GM23248 (cell line): ENCODE data around the gene STXBP4. TPM values are rescaled to one million over a fixed set of nuclear protein-coding genes. Genes with fewer than 3 reads are reported as not detected.
A peak's percentile ranks its signal among the peaks of the same experiment; 100 is the strongest.

Experiments
- DNase-seq: peaks from one replicate; pipeline ENCODE4 v3.0.0-alpha.2; 2015
- H2AFZ ChIP-seq: fragments of 200-600 bp; sonication (generic); 2 replicates; pipeline ENCODE4 v1.6.1; 2016; ENCODE audit warnings: antibody characterized with exemption
- H3F3A ChIP-seq: fragments of 200-600 bp; sonication (generic); 2 replicates; pipeline ENCODE4 v1.6.1; 2016; ENCODE audit warnings: mild to moderate bottlenecking, antibody characterized with exemption, mixed run types; ENCODE audit not compliant: insufficient read depth
- H3K27ac ChIP-seq: fragments of 200-600 bp; sonication (generic); 2 replicates; pipeline ENCODE4 v1.5.1; 2016; ENCODE audit warnings: mild to moderate bottlenecking
- H3K27me3 ChIP-seq: fragments of 200-600 bp; sonication (generic); replicated peaks from 2 replicates; pipeline ENCODE4 v1.6.1; 2016; ENCODE audit warnings: mild to moderate bottlenecking; ENCODE audit not compliant: insufficient read depth
- H3K36me3 ChIP-seq: fragments of 200-600 bp; sonication (generic); 2 replicates; pipeline ENCODE4 v1.6.1; 2016; ENCODE audit warnings: low read depth, mild to moderate bottlenecking
- H3K4me1 ChIP-seq: fragments of 200-600 bp; sonication (generic); 2 replicates; pipeline ENCODE4 v1.6.1; 2016; ENCODE audit warnings: mild to moderate bottlenecking; ENCODE audit not compliant: insufficient read depth
- H3K4me2 ChIP-seq: fragments of 200-600 bp; sonication (generic); one replicate; pipeline ENCODE4 v1.6.1; 2016; ENCODE audit warnings: mild to moderate bottlenecking; ENCODE audit not compliant: unreplicated experiment
- H3K4me3 ChIP-seq: fragments of 200-600 bp; sonication (generic); 2 replicates; pipeline ENCODE4 v1.5.1; 2016; ENCODE audit warnings: mild to moderate bottlenecking
- H3K79me2 ChIP-seq: fragments of 200-600 bp; sonication (generic); 2 replicates; pipeline ENCODE4 v1.6.1; 2016; ENCODE audit warnings: mild to moderate bottlenecking; ENCODE audit not compliant: insufficient read depth
- H3K9ac ChIP-seq: fragments of 200-600 bp; sonication (generic); 2 replicates; pipeline ENCODE4 v1.6.1; 2016; ENCODE audit warnings: mild to moderate bottlenecking
- H3K9me2 ChIP-seq: fragments of 200-600 bp; sonication (generic); 2 replicates; pipeline ENCODE4 v1.6.1; 2016; ENCODE audit warnings: mixed run types, mild to moderate bottlenecking, moderate library complexity; ENCODE audit not compliant: insufficient read depth
- H3K9me3 ChIP-seq: fragments of 200-600 bp; sonication (generic); one replicate; pipeline ENCODE4 v1.6.1; 2017; ENCODE audit warnings: low read depth
- H4K20me1 ChIP-seq: fragments of 200-600 bp; sonication (generic); 2 replicates; pipeline ENCODE4 v1.6.0; 2016; ENCODE audit not compliant: insufficient read depth
- EZH2 ChIP-seq: fragments of 200-600 bp; sonication (generic); IDR thresholded peaks from 2 replicates; pipeline ENCODE4 v1.6.1; 2018; ENCODE audit warnings: antibody characterized with exemption, mild to moderate bottlenecking; ENCODE audit not compliant: insufficient read depth, poor library complexity, severe bottlenecking
- EZH2phosphoT487 ChIP-seq: fragments of 200-600 bp; sonication (generic); IDR thresholded peaks from 2 replicates; pipeline ENCODE4 v1.6.1; 2018; ENCODE audit warnings: antibody characterized with exemption, moderate library complexity, mild to moderate bottlenecking, low read depth; ENCODE audit not compliant: insufficient read depth
- WGBS, 2 experiments: methylation state at CpG; one replicate each; pipeline ENCODE4 v1.1.6; 2015 to 2017; ENCODE audit warnings: low lambda C conversion rate in 2 of 2, low coverage in 1 of 2; ENCODE audit errors: missing lambda C conversion rate in 2 of 2; 5-methylcytosine and 5-hydroxymethylcytosine counted together
- in situ Hi-C: fragments of 300-500 bp; cut with MboI; formaldehyde crosslinking; loops from 2 replicates; pipeline ENCODE4 v1.15.0; 2020
- polyA plus RNA-seq: library from polyadenylated mRNA; unstranded; fragments of >200 nt; fragmentation: Nextera tagmentation; extraction: Ambion mirVana; gene quantifications from 2 replicates; pipeline ENCODE4 v1.2.1, GENCODE V29; 2016
- total RNA-seq: library from RNA; depleted of rRNA; stranded (reverse); fragments of >200 nt; shearing (Covaris generic); gene quantifications from 2 replicates; pipeline ENCODE4 v1.2.3, GENCODE V29; 2014

Gene STXBP4
- total and polyA plus RNA-seq, 2 experiments from 2014 or later: 5.9 to 8.7 TPM

- Histone ChIP-seq H3K9ac (no peak overlapping the region), H3K9me2 (no peaks in the 10 kb centered on the region), H3K36me3 (no peaks in the 10 kb centered on the region), H3K27ac (no peak overlapping the region), H3F3A (no peaks in the 10 kb centered on the region), H3K4me3 (no peak overlapping the region), H3K27me3 (no peaks in the 10 kb centered on the region), H3K4me2 (no peak overlapping the region), H2AFZ (no peak overlapping the region), H4K20me1 (no peaks in the 10 kb centered on the region), H3K79me2 (no peaks in the 10 kb centered on the region), H3K4me1 (peaks cover 4% of the 10 kb centered on the region; the same call in 1 of the 2 replicates), H3K9me3 (no peaks in the 10 kb centered on the region)
- TF ChIP-seq EZH2phosphoT487 (no peak), EZH2 (no peak)
- WGBS, 2 experiments: 71 to 72% methylated on average over 4 of the region's 4 CpGs
- DNase-seq: no peak
- in situ Hi-C loops: no loop called here
Observed at GRCh38 chr17:55152236-55152635, 183.7 kb downstream of the STXBP4 start.

- Histone ChIP-seq H3K9me3 (no peaks in the 10 kb centered on the region), H3K4me2 (no peak overlapping the region), H3K27ac (no peak overlapping the region), H2AFZ (no peak overlapping the region), H3K9me2 (no peaks in the 10 kb centered on the region), H3K27me3 (no peaks in the 10 kb centered on the region), H3K4me1 (peaks cover 9% of the 10 kb centered on the region; the same call in 1 of the 2 replicates), H3K9ac (no peak overlapping the region), H3K4me3 (no peak overlapping the region), H3K36me3 (no peaks in the 10 kb centered on the region), H4K20me1 (no peaks in the 10 kb centered on the region), H3F3A (no peaks in the 10 kb centered on the region), H3K79me2 (no peaks in the 10 kb centered on the region)
- no peak for TF ChIP-seq EZH2
- TF ChIP-seq EZH2phosphoT487: no peak
- 97 to 100% methylated on average over 2 of the region's 2 CpGs for WGBS, 2 experiments
- no peak for DNase-seq
- in situ Hi-C loops: no loop called here
Observed at GRCh38 chr17:55154101-55154500, 185.5 kb downstream of the STXBP4 start.

GRCh38 chr17:55155856-55156560 is 187.4 kb downstream of the STXBP4 start:
- H3K27me3 ChIP-seq: no peaks in the 10 kb centered on the region
- no peak overlapping the region for H2AFZ ChIP-seq
- H3K27ac ChIP-seq: no peak overlapping the region
- H3K79me2 ChIP-seq: no peaks in the 10 kb centered on the region
- H3K9me2 ChIP-seq: no peaks in the 10 kb centered on the region
- no peak overlapping the region for H3K4me2 ChIP-seq
- H4K20me1 ChIP-seq: no peaks in the 10 kb centered on the region
- H3K4me3 ChIP-seq: no peak overlapping the region
- no peaks in the 10 kb centered on the region for H3K9me3 ChIP-seq
- peaks cover 4% of the 10 kb centered on the region for H3F3A ChIP-seq
- H3K4me1 ChIP-seq: peaks cover 16% of the 10 kb centered on the region
- no peaks in the 10 kb centered on the region for H3K36me3 ChIP-seq
- TF ChIP-seq EZH2 (no peak), EZH2phosphoT487 (no peak)
- in situ Hi-C loops: no loop called here
- H3K9ac ChIP-seq: no peak overlapping the region
- WGBS, 2 experiments: 90 to 95% methylated on average over 2 of the region's 2 CpGs
- DNase-seq: no peak

DNA sequence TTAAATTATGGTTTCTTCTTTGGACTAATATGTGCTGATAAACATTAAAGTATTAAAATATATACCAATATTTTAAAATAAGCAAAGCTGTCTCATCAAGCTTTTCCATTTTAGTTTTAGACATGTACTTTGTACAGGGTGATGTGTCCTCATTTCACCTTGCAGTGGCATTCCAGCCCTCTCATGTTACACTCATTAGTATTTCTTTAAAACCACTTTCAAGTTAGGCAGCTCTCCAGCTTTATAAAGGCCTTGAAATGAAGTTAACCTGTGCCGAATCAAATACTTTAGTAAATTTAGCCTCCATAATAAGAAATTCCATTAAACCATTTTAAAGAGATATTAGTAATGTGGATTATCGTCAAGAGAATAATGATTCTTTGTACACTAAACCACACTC is 188.6 kb downstream of the STXBP4 start:
- Histone ChIP-seq H3K27ac (no peak overlapping the region), H2AFZ (no peak overlapping the region), H3K4me2 (no peak overlapping the region), H3K4me1 (peaks cover 21% of the 10 kb centered on the region), H3K9me2 (no peaks in the 10 kb centered on the region), H3K27me3 (no peaks in the 10 kb centered on the region), H3F3A (peaks cover 11% of the 10 kb centered on the region), H3K36me3 (no peaks in the 10 kb centered on the region), H3K4me3 (no peak overlapping the region), H3K79me2 (no peaks in the 10 kb centered on the region), H3K9ac (no peak overlapping the region), H3K9me3 (no peaks in the 10 kb centered on the region), H4K20me1 (no peaks in the 10 kb centered on the region)
- no peak for TF ChIP-seq EZH2
- no peak for TF ChIP-seq EZH2phosphoT487
- WGBS, 2 experiments: 91 to 94% methylated on average over 2 of the region's 2 CpGs
- peak; percentile 18 for DNase-seq
- in situ Hi-C loops: no loop called here
